NB4 (cell line): ENCODE data around the gene ASAP3.

Experiments
- POLR2A ChIP-seq: IDR thresholded peaks from 2 replicates; pipeline ENCODE4 v1.6.1; 2011; ENCODE audit warnings: mild to moderate bottlenecking; ENCODE audit not compliant: insufficient read length; ENCODE audit errors: extremely low read depth
- TF ChIP-seq, protein P1 (sequence below): IDR thresholded peaks from 2 replicates; pipeline ENCODE4 v1.6.1; 2011; ENCODE audit warnings: low read depth, low read length
- TF ChIP-seq, protein P2 (sequence below): IDR thresholded peaks from one replicate; pipeline ENCODE4 v1.5.1; 2012; ENCODE audit warnings: low read depth, low read length

DNA sequence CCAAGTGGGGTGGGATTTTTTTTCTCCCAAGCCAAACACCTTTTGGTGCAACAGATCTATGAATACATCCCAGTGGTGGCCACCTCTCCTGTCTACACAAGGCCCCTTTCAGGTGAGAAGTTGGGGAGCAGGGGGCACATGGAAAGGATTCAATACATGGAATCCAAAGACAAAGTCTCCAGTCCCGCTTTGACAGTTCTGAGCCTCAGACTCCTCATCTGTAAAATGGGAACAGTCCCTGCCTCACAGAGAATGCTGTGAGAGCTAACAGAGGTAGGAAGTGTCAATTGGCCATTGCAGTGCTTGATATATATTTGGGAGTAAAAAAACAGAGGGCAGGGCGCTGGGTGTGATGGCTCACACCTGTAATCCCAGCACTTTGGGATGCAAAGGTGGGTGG is 87.6 kb downstream of the ASAP3 start:
- TF ChIP-seq, protein P1, sequence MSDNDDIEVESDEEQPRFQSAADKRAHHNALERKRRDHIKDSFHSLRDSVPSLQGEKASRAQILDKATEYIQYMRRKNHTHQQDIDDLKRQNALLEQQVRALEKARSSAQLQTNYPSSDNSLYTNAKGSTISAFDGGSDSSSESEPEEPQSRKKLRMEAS: no peak
- TF ChIP-seq POLR2A: no peak
- TF ChIP-seq, protein P2, sequence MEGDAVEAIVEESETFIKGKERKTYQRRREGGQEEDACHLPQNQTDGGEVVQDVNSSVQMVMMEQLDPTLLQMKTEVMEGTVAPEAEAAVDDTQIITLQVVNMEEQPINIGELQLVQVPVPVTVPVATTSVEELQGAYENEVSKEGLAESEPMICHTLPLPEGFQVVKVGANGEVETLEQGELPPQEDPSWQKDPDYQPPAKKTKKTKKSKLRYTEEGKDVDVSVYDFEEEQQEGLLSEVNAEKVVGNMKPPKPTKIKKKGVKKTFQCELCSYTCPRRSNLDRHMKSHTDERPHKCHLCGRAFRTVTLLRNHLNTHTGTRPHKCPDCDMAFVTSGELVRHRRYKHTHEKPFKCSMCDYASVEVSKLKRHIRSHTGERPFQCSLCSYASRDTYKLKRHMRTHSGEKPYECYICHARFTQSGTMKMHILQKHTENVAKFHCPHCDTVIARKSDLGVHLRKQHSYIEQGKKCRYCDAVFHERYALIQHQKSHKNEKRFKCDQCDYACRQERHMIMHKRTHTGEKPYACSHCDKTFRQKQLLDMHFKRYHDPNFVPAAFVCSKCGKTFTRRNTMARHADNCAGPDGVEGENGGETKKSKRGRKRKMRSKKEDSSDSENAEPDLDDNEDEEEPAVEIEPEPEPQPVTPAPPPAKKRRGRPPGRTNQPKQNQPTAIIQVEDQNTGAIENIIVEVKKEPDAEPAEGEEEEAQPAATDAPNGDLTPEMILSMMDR: no peak
